ENCODE results near the gene DACT3. TPM values are rescaled to one million over a fixed set of nuclear protein-coding genes. Genes with fewer than 3 reads are reported as not detected.

Gene DACT3
- total RNA-seq, 4 donors from 2014 or later: 1.3 to 4.1 (median 2.6) TPM

- H3K4me3 ChIP-seq (ENCODE audit: low read depth, poor library complexity, severe bottlenecking): no peak overlapping the region
- intact Hi-C loops (cut with DNase I; ENCODE audit: low total_unique reads): no loop called here
- 80 to 88% methylated on average over 5 of the region's 5 CpGs for WGBS, 2 donors
- TF ChIP-seq CTCF (IDR thresholded peaks at IDR 0.05): no peak
- no peak for TF ChIP-seq POLR2A (IDR thresholded peaks at IDR 0.05)
- DNase-seq (ENCODE audit: low spot score in 2 of 2): no peak
Measured at GRCh38 chr19:46656541-46656940, 4.4 kb downstream of the DACT3 start.

- intact Hi-C loops (cut with DNase I; ENCODE audit: low total_unique reads): no loop called here
- WGBS, 2 donors: 62 to 73% methylated on average over 16 of the region's 16 CpGs
- TF ChIP-seq POLR2A (IDR thresholded peaks at IDR 0.05): no peak
- no peak for TF ChIP-seq CTCF (IDR thresholded peaks at IDR 0.05)
- H3K4me3 ChIP-seq (ENCODE audit: low read depth, poor library complexity, severe bottlenecking): no peak overlapping the region
- no peak for DNase-seq (ENCODE audit: low spot score in 2 of 2)
Measured at GRCh38 chr19:46654621-46655152, 6.3 kb downstream of the DACT3 start.

- no peak for DNase-seq (ENCODE audit: low spot score in 2 of 2)
- no peak overlapping the region for H3K4me3 ChIP-seq (ENCODE audit: low read depth, poor library complexity, severe bottlenecking)
- TF ChIP-seq CTCF (IDR thresholded peaks at IDR 0.05): no peak
- TF ChIP-seq POLR2A (IDR thresholded peaks at IDR 0.05): no peak
- WGBS, 2 donors: 86 to 92% methylated on average over 7 of the region's 7 CpGs
- intact Hi-C loops (cut with DNase I; ENCODE audit: low total_unique reads): no loop called here
Measured at GRCh38 chr19:46650445-46650844, 10.5 kb downstream of the DACT3 start.

- no peak for TF ChIP-seq CTCF (IDR thresholded peaks at IDR 0.05)
- no peak for TF ChIP-seq POLR2A (IDR thresholded peaks at IDR 0.05)
- H3K4me3 ChIP-seq (ENCODE audit: low read depth, poor library complexity, severe bottlenecking): no peak overlapping the region
- intact Hi-C loops (cut with DNase I; ENCODE audit: low total_unique reads): no loop called here
- 43 to 44% methylated on average over 61 to 72 of the region's 144 CpGs for WGBS, 2 donors
- DNase-seq (ENCODE audit: low spot score in 2 of 2): no peak
Measured at GRCh38 chr19:46648961-46649960, 11.7 kb downstream of the DACT3 start.

GRCh38 chr19:46648060-46648960 is 12.7 kb downstream of the DACT3 start:
- no peak for DNase-seq (ENCODE audit: low spot score in 2 of 2)

More at GRCh38 chr19:46648060-46648960, 12.7 kb downstream of the DACT3 start:
- 41 to 56% methylated on average over 25 to 32 of the region's 63 CpGs for WGBS, 2 donors
- intact Hi-C loops (cut with DNase I; ENCODE audit: low total_unique reads): no loop called here
- TF ChIP-seq POLR2A (IDR thresholded peaks at IDR 0.05): no peak
- no peak for TF ChIP-seq CTCF (IDR thresholded peaks at IDR 0.05)
- no peak overlapping the region for H3K4me3 ChIP-seq (ENCODE audit: low read depth, poor library complexity, severe bottlenecking)

Measured in lower leg skin (tissue), 4 donors.